ENCODE results near the gene MB. TPM values are rescaled to one million over a fixed set of nuclear protein-coding genes. Genes with fewer than 3 reads are reported as not detected.

The MB gene
- polyA plus RNA-seq, 1 donor (not counting 4 experiments of a cell fraction or from before 2014, with no cell fraction given): not detected

DNA sequence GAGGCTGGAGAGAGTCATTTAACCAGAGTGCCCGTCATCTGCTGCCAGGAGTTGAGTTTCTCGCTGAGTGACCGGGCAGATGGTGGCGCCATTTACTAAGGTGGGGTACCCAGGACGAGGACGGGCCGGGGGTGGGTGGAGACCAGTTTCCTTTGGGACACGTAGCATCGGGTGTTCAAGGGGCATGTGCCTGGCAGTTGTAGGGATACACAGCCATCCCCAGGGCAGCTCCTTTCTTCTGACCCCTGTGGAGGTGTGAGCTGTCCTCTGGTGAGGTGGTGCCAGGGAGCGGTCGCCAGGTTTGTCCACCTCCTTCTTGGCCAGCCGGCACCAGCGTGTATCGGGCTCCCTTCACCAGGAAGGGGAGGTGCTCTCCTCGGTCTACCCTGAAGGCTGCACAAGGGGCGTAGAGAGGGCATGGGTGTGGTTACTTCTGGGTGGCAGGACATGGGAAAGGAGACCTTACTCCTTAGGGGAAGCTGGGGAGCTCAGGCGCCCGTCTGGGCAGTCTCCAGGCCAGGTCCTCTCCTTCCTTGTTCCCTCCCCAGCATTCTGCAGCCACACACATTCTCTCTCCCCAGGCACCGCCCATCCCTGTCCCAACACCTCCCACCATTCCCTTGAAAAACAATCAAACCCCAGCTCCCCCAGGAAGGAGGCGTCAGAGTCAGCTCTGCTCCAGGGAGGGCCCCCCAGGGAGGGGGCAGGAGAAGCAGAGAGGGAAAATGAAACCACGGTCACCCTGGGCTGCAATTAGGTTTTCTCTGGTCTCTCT lies 10.3 kb upstream of the MB start:
- no peaks in the 10 kb centered on the region for H3K9me1 ChIP-seq (ENCODE audit: control insufficient read depth, extremely low read depth, insufficient read depth, low read length)
- H3K4me2 ChIP-seq (ENCODE audit: control insufficient read depth, extremely low read depth, insufficient read depth, low read depth, low read length): peak overlapping the region; percentile 94
- no peaks in the 10 kb centered on the region for H3K9me3 ChIP-seq (ENCODE audit: control insufficient read depth, low read depth, low read length)
- no peaks in the 10 kb centered on the region for H3K36me3 ChIP-seq (ENCODE audit: control insufficient read depth in 2 of 2, extremely low read depth in 1 of 2, insufficient read depth in 2 of 2, low read length in 2 of 2)
- no peaks in the 10 kb centered on the region for H4K20me1 ChIP-seq (ENCODE audit: control insufficient read depth, extremely low read depth, insufficient read depth, low read length)
- H3K79me2 ChIP-seq (ENCODE audit: control insufficient read depth, insufficient read depth, low read length): no peaks in the 10 kb centered on the region
- peak overlapping the region; percentile 96 for H2AFZ ChIP-seq (ENCODE audit: control insufficient read depth, low read length)
- dilution Hi-C loops (cut with MboI; ENCODE audit: extremely low pct_ligation_motif_present, low sequenced_read_pairs): no loop called here
- H3K4me1 ChIP-seq (ENCODE audit: control insufficient read depth, extremely low read depth, insufficient read depth, low read length): peaks cover 28% of the 10 kb centered on the region
- TF ChIP-seq EZH2 (IDR thresholded peaks at IDR 0.05; ENCODE audit: low read length): no peak
- TF ChIP-seq, protein P1, sequence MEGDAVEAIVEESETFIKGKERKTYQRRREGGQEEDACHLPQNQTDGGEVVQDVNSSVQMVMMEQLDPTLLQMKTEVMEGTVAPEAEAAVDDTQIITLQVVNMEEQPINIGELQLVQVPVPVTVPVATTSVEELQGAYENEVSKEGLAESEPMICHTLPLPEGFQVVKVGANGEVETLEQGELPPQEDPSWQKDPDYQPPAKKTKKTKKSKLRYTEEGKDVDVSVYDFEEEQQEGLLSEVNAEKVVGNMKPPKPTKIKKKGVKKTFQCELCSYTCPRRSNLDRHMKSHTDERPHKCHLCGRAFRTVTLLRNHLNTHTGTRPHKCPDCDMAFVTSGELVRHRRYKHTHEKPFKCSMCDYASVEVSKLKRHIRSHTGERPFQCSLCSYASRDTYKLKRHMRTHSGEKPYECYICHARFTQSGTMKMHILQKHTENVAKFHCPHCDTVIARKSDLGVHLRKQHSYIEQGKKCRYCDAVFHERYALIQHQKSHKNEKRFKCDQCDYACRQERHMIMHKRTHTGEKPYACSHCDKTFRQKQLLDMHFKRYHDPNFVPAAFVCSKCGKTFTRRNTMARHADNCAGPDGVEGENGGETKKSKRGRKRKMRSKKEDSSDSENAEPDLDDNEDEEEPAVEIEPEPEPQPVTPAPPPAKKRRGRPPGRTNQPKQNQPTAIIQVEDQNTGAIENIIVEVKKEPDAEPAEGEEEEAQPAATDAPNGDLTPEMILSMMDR (optimal IDR thresholded peaks at IDR 0.05 in 1 of 3, IDR thresholded peaks at IDR 0.05 in 1 of 3, conservative IDR thresholded peaks at IDR 0.05 in 1 of 3; ENCODE audit: extremely low read depth in 1 of 3, insufficient read depth in 2 of 3, low read length in 3 of 3): peak; percentile 53 to 96 (median 53)
- DNase-seq (ENCODE audit: low read depth, low spot score): peak; percentile 73
- H3K9ac ChIP-seq (ENCODE audit: control insufficient read depth, extremely low read depth, insufficient read depth, low read length): peak overlapping the region; percentile 86
- FAIRE-seq: peak; percentile 81
- H3K27ac ChIP-seq (ENCODE audit: control insufficient read depth, insufficient read depth, low read length): peak overlapping the region; percentile 88
- no peaks in the 10 kb centered on the region for H3K27me3 ChIP-seq (ENCODE audit: control insufficient read depth, extremely low read depth, insufficient read depth, low read length)
- H3K4me3 ChIP-seq (ENCODE audit: control insufficient read depth in 2 of 3, extremely low read depth in 1 of 3, insufficient read depth in 2 of 3, low read depth in 1 of 3, low read length in 3 of 3): peak overlapping the region; percentile 38 to 77 (median 59)

DNA sequence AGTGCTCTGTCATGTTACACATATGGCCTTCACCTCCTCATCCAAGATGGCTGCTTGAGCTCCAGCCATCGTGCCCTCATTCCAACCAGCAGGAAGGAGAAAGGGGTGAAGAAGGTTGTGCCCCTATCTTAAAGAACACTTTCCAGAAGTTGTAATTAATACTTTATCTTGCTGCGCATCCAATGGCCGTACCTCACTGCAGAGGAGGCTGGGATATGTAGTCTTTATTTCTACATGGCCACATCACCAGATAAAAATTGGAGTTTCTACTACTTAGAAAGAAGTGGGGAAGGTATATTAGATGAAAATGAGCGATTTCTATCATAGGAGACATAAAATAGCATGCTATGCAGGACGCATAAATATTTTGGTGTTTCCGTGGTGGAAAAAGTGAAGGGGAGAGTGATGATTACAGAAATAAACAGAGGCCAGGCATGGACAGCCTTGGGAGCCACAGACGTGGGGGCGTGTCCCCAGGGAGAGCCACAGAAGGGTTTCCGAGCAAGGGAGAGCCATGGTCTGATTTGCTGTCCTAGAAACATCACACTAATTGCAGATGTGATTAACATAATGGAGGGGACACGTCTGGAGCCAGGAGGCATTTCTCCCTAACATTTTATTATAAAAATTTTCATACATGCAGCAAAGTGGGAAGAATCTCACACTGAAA lies 8.8 kb upstream of the MB start:
- DNase-seq (ENCODE audit: low read depth, low spot score): no peak
- no peak overlapping the region for H3K4me3 ChIP-seq (ENCODE audit: control insufficient read depth in 2 of 3, extremely low read depth in 1 of 3, insufficient read depth in 2 of 3, low read depth in 1 of 3, low read length in 3 of 3)
- H3K9me1 ChIP-seq (ENCODE audit: control insufficient read depth, extremely low read depth, insufficient read depth, low read length): no peaks in the 10 kb centered on the region
- H3K9ac ChIP-seq (ENCODE audit: control insufficient read depth, extremely low read depth, insufficient read depth, low read length): no peak overlapping the region
- TF ChIP-seq EZH2 (IDR thresholded peaks at IDR 0.05; ENCODE audit: low read length): no peak
- TF ChIP-seq, protein P1 (optimal IDR thresholded peaks at IDR 0.05 in 1 of 3, IDR thresholded peaks at IDR 0.05 in 1 of 3, conservative IDR thresholded peaks at IDR 0.05 in 1 of 3; ENCODE audit: extremely low read depth in 1 of 3, insufficient read depth in 2 of 3, low read length in 3 of 3): no peak
- no peaks in the 10 kb centered on the region for H3K79me2 ChIP-seq (ENCODE audit: control insufficient read depth, insufficient read depth, low read length)
- no peaks in the 10 kb centered on the region for H3K9me3 ChIP-seq (ENCODE audit: control insufficient read depth, low read depth, low read length)
- no peak for FAIRE-seq
- no peak overlapping the region for H2AFZ ChIP-seq (ENCODE audit: control insufficient read depth, low read length)
- dilution Hi-C loops (cut with MboI; ENCODE audit: extremely low pct_ligation_motif_present, low sequenced_read_pairs): no loop called here
- H3K27ac ChIP-seq (ENCODE audit: control insufficient read depth, insufficient read depth, low read length): no peak overlapping the region
- H3K27me3 ChIP-seq (ENCODE audit: control insufficient read depth, extremely low read depth, insufficient read depth, low read length): no peaks in the 10 kb centered on the region
- H3K4me1 ChIP-seq (ENCODE audit: control insufficient read depth, extremely low read depth, insufficient read depth, low read length): peaks cover 28% of the 10 kb centered on the region
- no peaks in the 10 kb centered on the region for H3K36me3 ChIP-seq (ENCODE audit: control insufficient read depth in 2 of 2, extremely low read depth in 1 of 2, insufficient read depth in 2 of 2, low read length in 2 of 2)
- no peaks in the 10 kb centered on the region for H4K20me1 ChIP-seq (ENCODE audit: control insufficient read depth, extremely low read depth, insufficient read depth, low read length)
- no peak overlapping the region for H3K4me2 ChIP-seq (ENCODE audit: control insufficient read depth, extremely low read depth, insufficient read depth, low read depth, low read length)

All from keratinocyte (primary cell).